NCI-H748 (cell line): ENCODE measurements around the gene PPP1CB.

Experiments used
- DNase-seq: peaks from one replicate; lab custom pipeline; 2025; ENCODE audit not compliant: unreplicated experiment; lab: John Stamatoyannopoulos, UW

Gene PPP1CB

DNA sequence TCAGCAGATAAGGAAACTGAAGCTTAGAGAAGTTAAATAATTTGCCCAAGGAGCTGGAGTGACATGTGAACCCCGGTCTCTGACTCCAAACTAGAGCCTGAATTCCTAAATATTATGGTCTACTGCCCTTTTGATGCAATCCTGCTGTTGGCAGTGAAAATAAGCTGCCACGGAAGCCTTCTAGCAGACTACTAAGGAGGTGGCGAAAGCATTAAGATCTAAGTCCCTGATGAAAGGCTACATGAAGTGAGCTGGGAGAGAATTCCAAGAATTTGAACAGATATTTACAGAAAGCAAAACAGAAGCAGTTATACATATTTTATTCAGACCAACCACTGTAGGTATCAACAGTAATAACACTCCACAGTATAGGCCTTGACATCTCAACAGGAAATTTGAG, 90.4 kb downstream of the PPP1CB start:
- no peak for DNase-seq
